Astrocyte of the cerebellum (primary cell): ENCODE measurements around the gene ROR1.

Experiments used
- DNase-seq: peaks from one replicate; pipeline ENCODE4 v3.0.0-alpha.2; 2011; ENCODE audit warnings: low read depth
- H3K4me3 ChIP-seq: 2 replicates; pipeline ENCODE4 v1.5.1; 2011; ENCODE audit warnings: mild to moderate bottlenecking, low read depth, low read length, moderate library complexity
- in situ Hi-C: cut with HindIII; loops from 2 replicates; pipeline ENCODE4 v1.10.0; 2017; ENCODE audit warnings: low sequenced_read_pairs
- TF ChIP-seq, protein P1 (sequence below): IDR thresholded peaks from 2 replicates; pipeline ENCODE4 v1.5.1; 2012; ENCODE audit warnings: low read length, low read depth, moderate library complexity, mild to moderate bottlenecking; ENCODE audit errors: missing control alignments

The ROR1 gene

DNA sequence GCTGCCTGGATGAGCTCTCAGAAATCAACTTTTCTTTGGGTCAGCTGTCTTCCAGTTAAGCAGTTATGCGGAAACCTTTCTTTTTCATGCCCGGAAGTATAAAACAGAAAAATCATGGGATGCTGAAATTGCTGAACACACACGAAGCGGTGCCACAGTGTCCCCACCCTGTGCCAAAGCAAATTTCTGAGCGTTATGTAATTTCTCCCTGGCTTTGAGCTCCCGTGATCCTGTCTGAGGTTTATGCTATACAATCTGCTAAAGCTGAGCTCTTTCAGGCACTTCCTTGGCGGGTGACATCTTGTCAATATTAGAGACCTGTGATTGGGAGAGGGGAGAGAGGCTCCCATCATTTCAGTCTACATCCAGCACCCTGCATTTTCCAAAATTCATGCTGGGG lies 201.7 kb downstream of the ROR1 start:
- in situ Hi-C loops: no loop called here
- DNase-seq: no peak
- TF ChIP-seq, protein P1, sequence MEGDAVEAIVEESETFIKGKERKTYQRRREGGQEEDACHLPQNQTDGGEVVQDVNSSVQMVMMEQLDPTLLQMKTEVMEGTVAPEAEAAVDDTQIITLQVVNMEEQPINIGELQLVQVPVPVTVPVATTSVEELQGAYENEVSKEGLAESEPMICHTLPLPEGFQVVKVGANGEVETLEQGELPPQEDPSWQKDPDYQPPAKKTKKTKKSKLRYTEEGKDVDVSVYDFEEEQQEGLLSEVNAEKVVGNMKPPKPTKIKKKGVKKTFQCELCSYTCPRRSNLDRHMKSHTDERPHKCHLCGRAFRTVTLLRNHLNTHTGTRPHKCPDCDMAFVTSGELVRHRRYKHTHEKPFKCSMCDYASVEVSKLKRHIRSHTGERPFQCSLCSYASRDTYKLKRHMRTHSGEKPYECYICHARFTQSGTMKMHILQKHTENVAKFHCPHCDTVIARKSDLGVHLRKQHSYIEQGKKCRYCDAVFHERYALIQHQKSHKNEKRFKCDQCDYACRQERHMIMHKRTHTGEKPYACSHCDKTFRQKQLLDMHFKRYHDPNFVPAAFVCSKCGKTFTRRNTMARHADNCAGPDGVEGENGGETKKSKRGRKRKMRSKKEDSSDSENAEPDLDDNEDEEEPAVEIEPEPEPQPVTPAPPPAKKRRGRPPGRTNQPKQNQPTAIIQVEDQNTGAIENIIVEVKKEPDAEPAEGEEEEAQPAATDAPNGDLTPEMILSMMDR: no peak
- no peak overlapping the region for H3K4me3 ChIP-seq

DNA sequence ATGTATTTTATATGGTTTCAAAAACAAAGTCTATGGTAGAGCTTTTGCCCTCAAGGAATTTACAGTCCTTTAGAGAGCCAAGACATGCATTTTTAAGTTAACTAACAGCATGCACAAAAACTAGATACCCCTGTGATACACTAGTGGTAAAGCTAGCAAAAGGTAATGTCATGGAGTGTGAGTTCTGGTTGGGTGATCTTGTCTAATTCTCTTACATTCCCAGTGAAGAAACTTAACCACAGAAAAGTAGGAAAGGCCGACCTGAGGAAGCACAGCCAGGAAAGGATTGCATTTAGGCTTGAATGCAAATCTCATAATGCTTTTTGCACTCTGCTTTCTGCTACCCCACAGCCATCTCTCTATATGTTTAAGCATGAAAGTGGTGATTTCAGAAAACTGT lies 202.2 kb downstream of the ROR1 start:
- TF ChIP-seq, protein P1: no peak
- H3K4me3 ChIP-seq: no peak overlapping the region
- DNase-seq: no peak
- in situ Hi-C loops: no loop called here

DNA sequence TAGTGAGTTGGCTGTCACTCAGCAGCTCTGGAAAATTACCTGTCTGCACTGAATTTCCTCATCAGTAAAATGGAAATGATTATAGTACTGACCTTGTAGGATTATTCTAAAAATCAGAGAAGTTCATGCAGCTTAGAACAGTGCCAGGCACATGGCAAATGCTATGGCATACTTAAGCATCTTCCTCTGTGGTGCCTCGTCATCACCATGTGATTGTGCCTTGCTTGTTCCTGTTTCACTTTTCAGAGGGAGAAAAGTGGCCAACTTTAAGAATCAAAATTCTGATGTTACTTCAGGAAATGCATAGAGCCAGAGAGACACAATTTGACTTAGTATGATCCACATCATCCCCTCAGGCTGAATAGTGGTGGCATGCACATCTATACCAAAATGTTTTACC lies 203.6 kb downstream of the ROR1 start:
- no peak for DNase-seq
- in situ Hi-C loops: no loop called here
- TF ChIP-seq, protein P1: no peak
- no peak overlapping the region for H3K4me3 ChIP-seq

DNA sequence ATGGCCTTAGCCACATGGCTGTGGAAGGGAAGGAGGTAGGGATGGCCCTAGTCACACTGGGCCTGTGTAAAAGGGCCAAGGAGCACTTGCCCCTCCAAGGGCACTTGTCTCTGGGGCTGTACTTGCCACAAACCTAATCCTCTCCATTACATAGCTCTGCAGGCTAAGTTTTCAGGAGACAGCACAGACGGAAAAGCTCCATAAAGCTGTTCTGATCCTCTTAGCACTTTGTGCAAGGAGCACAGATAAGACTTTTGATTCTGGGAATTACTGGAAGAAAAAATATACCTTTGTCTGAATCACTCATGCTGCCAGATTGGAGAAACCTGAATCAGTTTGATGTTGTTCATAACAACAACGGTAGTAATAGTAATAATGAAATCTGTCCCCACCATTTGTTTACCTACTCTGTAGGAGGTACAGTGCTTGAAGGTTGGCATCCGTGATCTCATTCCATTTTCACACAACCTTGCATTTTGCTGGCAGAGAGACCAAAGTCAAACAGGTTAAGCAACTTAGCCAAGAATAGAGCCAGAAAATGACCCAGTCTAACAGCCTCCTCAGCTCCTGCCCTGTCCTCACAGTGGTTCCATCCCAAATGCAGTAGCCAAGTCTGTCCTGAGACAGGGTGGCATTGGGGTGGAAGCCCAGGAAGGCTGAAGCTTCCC lies 207.1 kb downstream of the ROR1 start:
- no peak overlapping the region for H3K4me3 ChIP-seq
- in situ Hi-C loops: no loop called here
- TF ChIP-seq, protein P1: no peak
- DNase-seq: no peak

DNA sequence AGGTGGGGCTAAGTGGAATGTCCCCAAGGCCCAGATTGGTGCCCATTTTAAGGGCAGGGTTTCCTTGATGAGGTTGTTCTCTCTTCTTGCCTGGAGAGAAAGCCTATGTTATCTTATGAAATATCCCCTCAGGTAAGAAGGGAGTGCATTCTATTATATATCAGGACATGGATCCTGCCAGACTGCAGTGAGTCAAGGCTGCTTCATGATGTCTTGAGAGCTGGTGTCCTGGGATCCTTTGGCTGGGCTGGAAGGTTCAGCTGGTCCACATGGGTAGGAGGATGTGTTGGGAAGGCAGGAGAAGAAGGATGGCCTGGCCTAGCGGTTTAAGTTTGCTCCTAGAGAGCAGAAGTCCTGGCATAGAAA lies 207.6 kb downstream of the ROR1 start:
- DNase-seq: no peak
- in situ Hi-C loops: no loop called here
- H3K4me3 ChIP-seq: no peak overlapping the region
- TF ChIP-seq, protein P1: no peak

DNA sequence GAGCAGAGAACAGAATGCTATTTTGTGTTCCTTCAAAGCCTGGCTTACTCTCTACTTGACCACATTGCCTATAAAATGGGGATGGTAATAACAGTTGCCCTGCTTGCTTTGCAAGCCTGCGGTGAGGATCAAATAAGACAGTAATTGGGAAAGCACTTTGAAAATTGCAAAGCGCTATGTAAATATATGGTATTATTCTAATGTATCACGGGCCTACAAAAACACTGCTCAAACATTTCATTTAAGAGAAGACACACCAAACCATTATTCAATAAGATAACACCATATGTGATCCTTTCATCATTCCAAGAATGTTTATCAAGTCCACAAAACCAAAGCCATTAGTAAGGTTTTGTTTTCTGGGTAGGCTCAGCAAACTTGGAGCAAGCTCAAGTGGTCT lies 208.4 kb downstream of the ROR1 start:
- H3K4me3 ChIP-seq: no peak overlapping the region
- TF ChIP-seq, protein P1: no peak
- in situ Hi-C loops: no loop called here
- DNase-seq: no peak
